ENCODE measurements around the gene APOE. TPM values are rescaled to one million over a fixed set of nuclear protein-coding genes. Genes with fewer than 3 reads are reported as not detected.

The APOE gene
- total and polyA plus RNA-seq, 2 of the 13 experiments (the other 11 are each of a cell fraction or from before 2014, with no cell fraction given): 1,328 to 1,470 TPM

- TF ChIP-seq, protein P1, sequence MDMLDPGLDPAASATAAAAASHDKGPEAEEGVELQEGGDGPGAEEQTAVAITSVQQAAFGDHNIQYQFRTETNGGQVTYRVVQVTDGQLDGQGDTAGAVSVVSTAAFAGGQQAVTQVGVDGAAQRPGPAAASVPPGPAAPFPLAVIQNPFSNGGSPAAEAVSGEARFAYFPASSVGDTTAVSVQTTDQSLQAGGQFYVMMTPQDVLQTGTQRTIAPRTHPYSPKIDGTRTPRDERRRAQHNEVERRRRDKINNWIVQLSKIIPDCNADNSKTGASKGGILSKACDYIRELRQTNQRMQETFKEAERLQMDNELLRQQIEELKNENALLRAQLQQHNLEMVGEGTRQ (IDR thresholded peaks at IDR 0.05; ENCODE audit: low read depth, low read length): no peak
- TF ChIP-seq, protein P1 (CRISPR knock-in tag; IDR thresholded peaks at IDR 0.05; ENCODE audit: borderline replicate concordance): no peak
- TF ChIP-seq ZBED4 (CRISPR knock-in tag; IDR thresholded peaks at IDR 0.05; ENCODE audit: borderline replicate concordance) (no peak), ZNF652 (CRISPR knock-in tag; IDR thresholded peaks at IDR 0.05; ENCODE audit: borderline replicate concordance, low read depth) (peak; percentile 29; the same call in 1 of the 2 replicates), HINFP (CRISPR knock-in tag; IDR thresholded peaks at IDR 0.05; ENCODE audit: low read depth) (peak; percentile 76; the same call in 1 of the 2 replicates), PHF21A (CRISPR knock-in tag; IDR thresholded peaks at IDR 0.05) (peak; percentile 62; the same call in 1 of the 2 replicates), RCOR2 (CRISPR knock-in tag; IDR thresholded peaks at IDR 0.05) (0 out of 2 replicates have a peak, but pooled peaks have one; percentile 34), STAG1 (CRISPR knock-in tag; IDR thresholded peaks at IDR 0.05) (peak; percentile 93), HNF4A (CRISPR knock-in tag; IDR thresholded peaks at IDR 0.05) (peak; percentile 99), MAFK (conservative IDR thresholded peaks at IDR 0.05 in 1 of 2, IDR thresholded peaks at IDR 0.05 in 1 of 2; ENCODE audit: low read length in 2 of 2) (peak; percentile 62 to 69), ZNF7 (CRISPR knock-in tag; IDR thresholded peaks at IDR 0.05) (no peak), U2AF1 (optimal IDR thresholded peaks at IDR 0.05; ENCODE audit: low read depth, low read length) (no peak), SALL1 (CRISPR knock-in tag; IDR thresholded peaks at IDR 0.05) (peak; percentile 91), MBD4 (IDR thresholded peaks at IDR 0.05; ENCODE audit: borderline replicate concordance, low read length) (0 out of 2 replicates have a peak, but pooled peaks have one; percentile 19)
- TF ChIP-seq, protein P2, sequence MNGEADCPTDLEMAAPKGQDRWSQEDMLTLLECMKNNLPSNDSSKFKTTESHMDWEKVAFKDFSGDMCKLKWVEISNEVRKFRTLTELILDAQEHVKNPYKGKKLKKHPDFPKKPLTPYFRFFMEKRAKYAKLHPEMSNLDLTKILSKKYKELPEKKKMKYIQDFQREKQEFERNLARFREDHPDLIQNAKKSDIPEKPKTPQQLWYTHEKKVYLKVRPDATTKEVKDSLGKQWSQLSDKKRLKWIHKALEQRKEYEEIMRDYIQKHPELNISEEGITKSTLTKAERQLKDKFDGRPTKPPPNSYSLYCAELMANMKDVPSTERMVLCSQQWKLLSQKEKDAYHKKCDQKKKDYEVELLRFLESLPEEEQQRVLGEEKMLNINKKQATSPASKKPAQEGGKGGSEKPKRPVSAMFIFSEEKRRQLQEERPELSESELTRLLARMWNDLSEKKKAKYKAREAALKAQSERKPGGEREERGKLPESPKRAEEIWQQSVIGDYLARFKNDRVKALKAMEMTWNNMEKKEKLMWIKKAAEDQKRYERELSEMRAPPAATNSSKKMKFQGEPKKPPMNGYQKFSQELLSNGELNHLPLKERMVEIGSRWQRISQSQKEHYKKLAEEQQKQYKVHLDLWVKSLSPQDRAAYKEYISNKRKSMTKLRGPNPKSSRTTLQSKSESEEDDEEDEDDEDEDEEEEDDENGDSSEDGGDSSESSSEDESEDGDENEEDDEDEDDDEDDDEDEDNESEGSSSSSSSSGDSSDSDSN (CRISPR knock-in tag; IDR thresholded peaks at IDR 0.05): peak; percentile 58
- TF ChIP-seq, protein P3, sequence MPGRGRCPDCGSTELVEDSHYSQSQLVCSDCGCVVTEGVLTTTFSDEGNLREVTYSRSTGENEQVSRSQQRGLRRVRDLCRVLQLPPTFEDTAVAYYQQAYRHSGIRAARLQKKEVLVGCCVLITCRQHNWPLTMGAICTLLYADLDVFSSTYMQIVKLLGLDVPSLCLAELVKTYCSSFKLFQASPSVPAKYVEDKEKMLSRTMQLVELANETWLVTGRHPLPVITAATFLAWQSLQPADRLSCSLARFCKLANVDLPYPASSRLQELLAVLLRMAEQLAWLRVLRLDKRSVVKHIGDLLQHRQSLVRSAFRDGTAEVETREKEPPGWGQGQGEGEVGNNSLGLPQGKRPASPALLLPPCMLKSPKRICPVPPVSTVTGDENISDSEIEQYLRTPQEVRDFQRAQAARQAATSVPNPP (CRISPR knock-in tag; IDR thresholded peaks at IDR 0.05): 0 out of 2 replicates have a peak, but pooled peaks have one; percentile 49
Observed at GRCh38 chr19:44903602-44904425, 1.8 kb upstream of the APOE start (continued).

All from HepG2 (cell line).